ENCODE measurements around the gene RBM28.
"Not testable (repeated sequence)": the region's sequence is repeated elsewhere in the genome, so short reads cannot be mapped to it uniquely, and the experiment has no call there.

Gene RBM28

DNA sequence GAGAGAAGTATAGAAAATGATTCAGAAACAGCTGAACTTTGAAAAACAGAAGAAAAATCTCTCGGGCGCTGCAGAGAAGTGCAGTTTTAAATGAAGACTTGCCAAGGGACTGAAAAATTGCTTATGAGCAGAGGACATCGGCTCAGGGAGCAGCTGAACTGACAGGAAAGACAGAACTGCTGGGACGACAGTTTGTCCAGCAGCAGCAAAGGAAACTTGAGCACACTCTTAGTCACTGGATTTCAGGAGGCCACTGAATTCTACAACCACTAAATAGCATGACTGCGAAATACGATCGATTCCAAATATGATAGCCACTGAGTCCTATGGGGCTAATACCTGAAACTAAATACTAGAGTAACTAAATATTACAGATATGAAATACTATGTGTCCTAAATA, 59.6 kb downstream of the RBM28 start:
- DNase-seq (ENCODE audit: low read depth in 2 of 2, low spot score in 1 of 2) = no peak

DNA sequence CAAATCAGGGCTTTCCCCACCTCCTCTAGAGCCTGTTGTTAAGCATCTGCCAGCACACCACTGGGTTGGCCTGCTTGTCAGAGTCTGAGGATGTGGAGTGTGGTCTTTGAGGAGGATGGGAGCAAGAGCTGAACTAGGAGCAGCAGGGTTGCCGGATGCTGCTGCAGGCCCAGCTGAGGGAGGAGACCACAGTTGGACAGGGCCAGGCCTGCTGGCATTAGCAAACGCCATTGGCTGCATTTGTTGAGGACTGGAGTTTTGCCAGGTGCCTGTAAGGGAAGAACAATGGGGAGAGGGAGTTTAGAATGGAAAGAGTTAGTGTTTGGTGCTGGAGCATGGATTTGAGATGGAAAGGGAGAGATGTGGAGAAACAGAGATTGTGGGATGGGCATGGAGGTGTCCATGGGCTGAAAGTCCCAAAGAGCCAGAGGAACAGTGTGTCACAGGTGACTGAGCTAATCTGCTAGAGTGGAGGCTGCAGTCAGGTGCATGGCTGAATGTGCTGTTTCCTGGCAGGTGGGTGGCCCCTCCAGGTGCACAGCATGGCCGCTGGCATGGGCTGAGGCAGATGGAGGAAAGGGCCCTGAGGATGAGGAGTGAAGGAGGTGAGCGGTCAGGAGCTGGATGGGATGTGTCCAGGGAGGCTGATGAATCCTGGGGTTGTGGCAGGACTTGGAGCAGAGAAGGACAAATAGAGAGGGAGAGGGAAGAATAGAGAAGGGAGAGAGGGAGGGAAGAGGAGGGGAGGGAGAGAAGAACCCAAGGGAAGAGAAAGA, 61.9 kb downstream of the RBM28 start:
- no peak for DNase-seq (ENCODE audit: low read depth in 2 of 2, low spot score in 1 of 2)

DNA sequence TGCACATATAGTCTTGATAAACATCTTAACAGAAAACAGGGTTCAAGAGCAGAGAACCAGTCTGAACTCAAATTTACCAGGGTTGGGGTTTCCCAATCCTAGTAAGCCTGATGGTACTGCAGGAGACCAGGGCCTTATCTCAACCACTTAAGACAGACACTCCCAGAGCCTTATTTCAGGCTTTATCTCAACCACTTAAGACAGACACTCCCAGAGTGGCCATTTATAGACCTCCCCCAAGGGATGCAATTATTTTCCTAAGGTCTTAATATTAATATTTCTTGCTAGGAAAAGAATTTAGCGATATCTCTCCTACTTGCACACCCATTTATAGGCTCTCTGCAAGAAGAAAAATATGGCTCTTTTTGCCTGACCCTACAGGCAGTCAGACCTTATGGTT, 63.3 kb downstream of the RBM28 start:
- DNase-seq (ENCODE audit: low read depth in 2 of 2, low spot score in 1 of 2) = not testable (repeated sequence)

DNA sequence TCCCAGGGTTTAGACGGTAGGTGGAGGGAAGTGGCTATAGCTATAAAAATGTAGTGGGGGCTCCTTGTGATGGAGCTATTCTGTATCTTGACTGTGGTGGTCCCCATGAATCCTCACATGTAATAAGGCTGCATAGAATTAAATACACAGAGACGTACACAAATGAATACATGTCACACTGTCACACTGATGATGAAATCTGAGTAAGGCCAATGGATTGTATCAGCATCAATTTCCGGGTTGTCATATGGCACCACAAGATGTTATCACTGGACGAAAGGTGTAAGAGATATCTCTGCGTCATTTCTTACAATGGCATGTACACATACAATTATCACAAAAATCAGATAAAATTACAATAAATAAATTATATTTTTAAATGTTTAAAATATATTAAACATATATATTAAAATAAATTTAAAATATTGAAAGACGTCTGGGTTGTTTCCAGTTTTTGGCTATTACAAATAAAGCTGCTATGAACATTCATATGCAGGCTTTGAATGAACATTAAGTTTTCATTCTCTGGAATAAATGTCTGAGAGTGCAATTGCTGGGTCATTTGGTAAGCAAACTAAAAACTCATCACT, 64.5 kb downstream of the RBM28 start:
- no peak for DNase-seq (ENCODE audit: low read depth in 2 of 2, low spot score in 1 of 2)

DNA sequence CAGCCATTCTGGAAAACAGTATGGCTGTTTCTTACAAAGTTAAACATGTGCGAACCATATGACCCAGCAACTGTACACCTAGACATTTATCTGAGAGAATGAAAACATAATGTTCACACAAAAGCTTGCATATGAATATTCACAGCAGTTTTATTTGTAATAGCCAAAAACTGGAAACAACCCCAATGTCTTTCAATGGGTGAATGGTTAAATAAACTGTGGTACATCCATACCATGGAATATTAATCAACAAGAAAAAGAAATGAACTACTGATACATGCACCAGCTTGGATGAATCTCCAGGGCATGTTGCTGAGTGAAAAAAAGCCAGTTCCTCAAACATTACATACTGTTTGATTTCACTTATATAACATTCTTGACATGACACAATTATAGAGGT, 65.3 kb downstream of the RBM28 start:
- DNase-seq (ENCODE audit: low read depth in 2 of 2, low spot score in 1 of 2) = no peak

DNA sequence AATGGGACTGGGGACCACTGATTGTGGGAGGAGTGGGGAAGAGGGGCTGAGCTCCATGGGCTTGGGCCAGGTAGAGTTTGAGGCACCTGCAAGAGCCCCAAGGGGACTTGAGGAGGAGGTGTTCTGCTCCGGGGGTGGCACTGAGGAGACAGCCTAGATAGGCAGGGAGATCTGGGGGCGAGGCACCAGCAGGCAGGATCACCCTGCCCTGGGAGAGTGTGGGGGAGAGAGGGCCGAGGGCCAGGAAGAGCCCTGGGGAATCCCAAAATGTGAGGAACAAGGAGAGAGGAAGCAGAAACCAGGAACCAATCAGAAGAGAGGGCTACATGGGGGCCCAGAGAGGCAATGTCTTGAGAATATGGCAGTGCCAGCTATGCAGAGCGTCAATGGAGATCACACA, 68.0 kb downstream of the RBM28 start:
- DNase-seq (ENCODE audit: low read depth in 2 of 2, low spot score in 1 of 2) = no peak

DNA sequence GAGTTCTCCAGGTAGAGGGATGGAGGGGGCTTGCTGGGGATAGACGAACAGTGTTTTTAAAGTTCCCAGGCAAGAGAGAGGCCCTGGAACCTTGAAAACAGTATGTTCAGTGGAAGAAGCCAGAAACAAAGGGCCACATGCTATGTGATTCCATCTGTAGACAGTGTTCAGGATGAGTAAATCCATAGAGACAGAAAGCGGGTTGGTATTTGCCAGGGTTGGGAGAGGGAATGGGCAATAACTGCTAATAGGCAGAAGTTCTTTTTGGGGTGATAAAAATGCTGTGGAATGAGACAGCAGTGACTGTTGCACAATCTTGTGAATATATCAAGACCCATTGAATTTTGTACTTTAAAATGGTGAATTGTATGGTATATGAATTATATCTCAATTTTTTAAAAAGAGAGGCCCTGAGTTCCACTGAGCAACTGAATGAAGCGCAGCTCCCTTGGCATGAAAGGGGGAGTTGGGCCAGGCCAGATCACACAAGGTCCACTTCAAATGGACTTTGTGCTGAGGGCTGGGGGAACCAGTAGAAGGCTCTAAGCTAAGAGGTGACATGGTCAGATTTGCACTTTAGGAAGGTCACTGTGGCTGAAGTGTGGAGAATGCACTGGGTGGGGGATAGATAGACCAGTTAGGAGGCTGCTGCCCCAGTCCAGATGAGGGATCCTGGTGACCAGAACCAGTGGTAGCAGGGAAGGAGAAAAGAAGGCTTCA, 68.7 kb downstream of the RBM28 start:
- no peak for DNase-seq (ENCODE audit: low read depth in 2 of 2, low spot score in 1 of 2)

DNA sequence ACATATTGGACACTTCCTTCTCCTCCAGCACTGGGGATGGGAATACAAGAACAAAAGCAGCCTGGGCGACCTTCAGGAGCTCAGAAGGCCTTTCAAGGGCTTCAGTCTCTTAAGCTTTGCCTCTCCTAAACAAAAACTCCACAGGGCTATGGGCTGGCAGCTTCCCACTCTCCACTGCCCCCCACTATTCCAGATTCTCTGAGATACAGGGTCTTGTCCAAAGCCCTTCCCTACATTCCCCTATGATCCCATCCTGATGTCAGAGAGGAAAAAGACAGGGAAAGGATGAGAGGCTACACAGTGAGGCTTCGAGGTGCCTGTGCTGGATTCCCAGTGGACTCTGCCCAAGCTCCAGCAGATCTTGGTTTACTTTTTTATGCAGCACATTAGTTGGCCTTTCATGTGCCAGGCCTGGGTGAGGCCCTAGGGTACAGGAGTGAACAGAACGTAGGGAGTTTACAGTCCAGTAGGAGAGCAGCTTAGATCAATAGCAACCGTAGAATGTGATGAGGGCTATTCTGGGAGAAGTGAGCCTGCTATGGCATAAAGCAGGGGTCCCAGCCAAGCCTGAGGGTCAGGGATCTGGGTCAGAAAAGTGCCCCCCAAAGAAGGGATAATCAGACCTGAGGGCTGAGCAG, 69.3 kb downstream of the RBM28 start:
- no peak for DNase-seq (ENCODE audit: low read depth in 2 of 2, low spot score in 1 of 2)

DNA sequence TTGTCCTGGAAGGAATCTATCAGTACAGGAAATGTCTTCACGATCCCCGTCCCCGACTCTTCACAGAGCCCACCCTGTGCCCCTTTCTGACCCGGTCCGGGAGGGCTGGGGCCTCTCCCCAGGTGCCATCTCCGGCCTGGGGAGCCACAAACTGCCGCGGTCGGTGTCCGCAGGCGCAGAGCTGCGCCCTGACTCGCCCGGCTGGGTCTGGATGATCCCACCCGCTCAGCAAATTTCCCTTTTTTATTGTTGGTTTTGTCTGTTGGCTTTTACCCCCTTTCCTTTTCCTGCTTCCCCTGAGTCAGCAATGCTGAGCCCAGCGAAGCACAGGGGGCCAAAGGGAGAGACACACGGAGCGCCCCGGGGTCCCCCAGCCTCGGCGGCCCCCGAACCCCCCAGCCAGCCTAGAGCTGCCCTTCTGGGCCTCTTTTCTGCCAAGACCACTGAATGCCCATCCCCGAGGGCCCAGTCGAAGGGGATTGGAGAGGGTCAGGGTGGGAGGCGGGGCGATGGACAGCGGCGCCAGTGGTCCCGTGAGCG, 71.7 kb downstream of the RBM28 start:
- DNase-seq (ENCODE audit: low read depth in 2 of 2, low spot score in 1 of 2) = no peak

DNA sequence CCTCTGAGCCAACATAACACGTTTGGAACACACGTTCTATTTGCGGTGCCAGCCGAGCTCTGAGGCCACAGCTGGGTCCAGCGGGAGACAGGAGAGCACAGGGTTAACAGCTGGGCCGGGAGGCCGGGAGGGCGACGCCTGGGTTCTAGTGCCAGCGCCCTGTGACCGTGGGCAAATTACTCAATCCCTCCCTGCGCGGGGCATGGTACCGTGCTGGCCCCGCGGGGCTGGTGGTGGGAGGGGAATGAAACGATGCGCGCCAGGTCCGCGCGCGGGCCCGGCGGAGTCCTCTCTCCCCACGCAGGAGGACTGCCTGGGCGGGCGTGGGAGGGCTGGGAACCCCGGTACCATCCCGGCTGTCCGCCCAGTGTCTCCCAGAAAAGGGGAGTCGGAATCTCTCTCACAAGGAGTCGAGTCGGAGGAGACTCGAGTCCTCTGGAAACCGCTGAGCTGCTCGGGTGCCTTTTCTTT, 72.2 kb downstream of the RBM28 start:
- no peak for DNase-seq (ENCODE audit: low read depth in 2 of 2, low spot score in 1 of 2)

DNA sequence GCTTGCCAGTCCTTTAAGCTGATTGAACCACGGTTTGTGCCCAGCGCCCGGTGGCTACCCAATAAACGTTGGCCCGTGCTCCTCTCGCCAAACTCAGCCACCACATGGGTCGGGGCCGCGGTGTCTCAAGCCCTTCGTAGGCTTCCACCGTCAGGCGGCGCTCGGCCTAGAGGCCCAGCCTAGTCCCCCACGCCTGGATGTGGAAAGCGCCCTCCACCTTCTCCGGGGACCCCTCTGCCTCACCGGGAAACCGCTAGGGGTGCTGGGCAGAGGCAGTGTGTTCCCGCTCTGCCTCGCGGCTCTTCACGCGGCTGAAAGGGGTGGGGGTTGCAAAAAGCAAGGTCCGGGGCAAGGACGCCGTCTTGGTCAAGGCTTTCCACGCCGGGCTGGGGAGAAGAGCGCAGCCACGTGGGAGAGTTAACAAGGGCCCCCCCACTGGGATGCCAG, 72.9 kb downstream of the RBM28 start:
- DNase-seq (ENCODE audit: low read depth in 2 of 2, low spot score in 1 of 2) = no peak

DNA sequence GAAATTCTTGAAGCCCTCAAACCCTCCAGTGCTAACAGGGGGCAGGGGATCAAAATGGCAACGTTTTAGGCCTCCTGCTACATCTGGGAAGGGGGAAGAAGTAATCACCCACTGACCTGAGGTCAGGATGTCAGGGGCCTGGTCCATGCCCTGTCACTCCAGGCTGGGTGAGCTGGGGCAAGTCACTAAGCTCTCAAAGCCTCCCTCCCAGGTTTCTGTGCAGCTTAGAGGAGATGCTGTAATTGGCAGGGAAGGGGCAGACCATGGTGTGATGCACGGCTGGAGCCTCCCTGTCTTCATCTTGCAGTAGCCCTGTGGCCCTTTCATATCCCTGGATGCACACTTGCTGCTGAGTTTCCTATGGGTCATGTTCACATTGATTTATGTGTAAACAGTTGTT, 75.5 kb downstream of the RBM28 start:
- DNase-seq (ENCODE audit: low read depth in 2 of 2, low spot score in 1 of 2) = no peak

DNA sequence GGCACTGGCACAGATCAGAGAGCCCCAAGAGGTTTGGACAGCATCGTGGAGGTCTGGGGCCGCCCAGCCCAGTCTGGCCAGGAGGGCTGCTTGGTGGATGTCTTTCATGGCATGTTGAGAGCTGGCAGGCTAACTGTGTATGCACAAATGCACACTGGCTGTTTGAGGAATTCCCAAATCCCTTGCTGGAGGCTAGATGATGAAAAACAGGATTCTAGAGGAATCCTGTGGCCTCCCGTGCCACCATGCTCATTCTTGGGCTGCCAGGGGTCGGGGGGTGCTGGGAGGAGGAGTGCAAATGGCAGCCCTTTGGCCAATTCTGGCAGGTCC, 76.1 kb downstream of the RBM28 start:
- no peak for DNase-seq (ENCODE audit: low read depth in 2 of 2, low spot score in 1 of 2)

DNA sequence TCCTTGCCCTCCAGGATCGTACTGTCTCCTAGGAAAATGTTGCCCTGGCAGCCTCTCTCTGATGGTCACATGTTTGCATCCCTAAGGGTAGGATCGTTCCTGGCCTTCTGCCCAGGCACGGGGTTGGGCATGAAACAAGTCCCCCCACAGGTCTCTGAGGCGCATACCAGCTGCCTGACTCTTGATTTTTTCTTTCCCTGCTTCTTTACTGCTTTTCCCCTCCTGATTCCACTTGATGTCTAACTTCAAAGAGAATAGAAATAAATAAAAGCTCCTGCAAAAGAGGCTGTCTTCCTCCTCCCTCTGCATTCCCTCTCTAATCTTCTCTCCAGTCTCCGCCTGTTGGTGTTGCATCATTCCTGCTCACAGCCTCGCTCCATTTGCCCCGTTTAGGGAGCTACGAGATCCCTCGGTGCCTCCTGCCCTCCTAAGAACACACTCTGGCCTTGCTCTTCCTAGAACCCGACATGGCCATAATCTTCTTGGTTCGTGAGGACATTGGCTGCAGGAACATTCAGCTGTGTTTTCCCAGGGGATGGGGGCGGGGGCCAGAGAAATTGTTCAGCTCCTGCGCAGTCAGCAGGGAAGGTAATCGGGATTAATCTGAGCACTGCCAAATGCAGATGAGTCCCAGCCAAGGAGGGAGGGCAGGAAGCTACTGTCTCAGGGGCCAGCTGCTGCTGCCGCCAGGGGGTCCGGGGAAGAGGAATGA, 76.7 kb downstream of the RBM28 start:
- no peak for DNase-seq (ENCODE audit: low read depth in 2 of 2, low spot score in 1 of 2)

DNA sequence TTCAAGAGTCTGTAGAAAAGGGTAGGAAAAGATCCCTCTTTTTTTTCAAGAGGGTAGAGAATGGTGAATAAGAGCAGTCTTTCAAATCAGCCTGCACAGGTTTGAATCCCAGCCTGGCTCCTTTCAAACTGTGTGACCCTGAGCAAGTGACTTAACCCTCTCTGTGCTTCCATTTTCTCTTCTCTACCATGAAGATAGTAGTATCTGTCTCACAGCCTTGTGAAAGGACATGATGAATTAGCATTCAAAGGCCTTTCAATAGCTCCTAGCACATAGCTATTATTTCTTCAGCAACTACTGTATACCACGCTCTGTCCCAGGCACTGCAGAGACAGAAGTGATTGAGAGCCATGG, 77.2 kb downstream of the RBM28 start:
- no peak for DNase-seq (ENCODE audit: low read depth in 2 of 2, low spot score in 1 of 2)

DNA sequence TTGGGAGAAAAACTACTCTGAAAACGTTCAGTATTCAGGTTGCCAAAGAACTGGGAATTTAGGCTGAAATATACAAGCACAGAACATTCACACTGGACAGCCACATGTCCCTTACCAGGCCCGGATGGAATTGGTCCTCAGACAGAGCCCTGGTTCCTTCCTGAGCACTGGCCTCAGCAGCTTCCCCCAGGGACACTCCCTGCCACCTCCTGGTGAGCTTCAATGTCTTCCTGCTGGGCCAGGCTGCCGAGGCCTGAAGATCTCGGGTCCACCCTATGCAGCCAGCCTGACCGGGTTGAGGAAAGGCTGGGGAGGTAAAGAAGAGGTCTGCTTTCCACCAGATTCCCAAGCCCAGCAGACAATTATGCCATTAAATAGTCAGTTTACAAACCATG, 77.8 kb downstream of the RBM28 start:
- no peak for DNase-seq (ENCODE audit: low read depth in 2 of 2, low spot score in 1 of 2)

DNA sequence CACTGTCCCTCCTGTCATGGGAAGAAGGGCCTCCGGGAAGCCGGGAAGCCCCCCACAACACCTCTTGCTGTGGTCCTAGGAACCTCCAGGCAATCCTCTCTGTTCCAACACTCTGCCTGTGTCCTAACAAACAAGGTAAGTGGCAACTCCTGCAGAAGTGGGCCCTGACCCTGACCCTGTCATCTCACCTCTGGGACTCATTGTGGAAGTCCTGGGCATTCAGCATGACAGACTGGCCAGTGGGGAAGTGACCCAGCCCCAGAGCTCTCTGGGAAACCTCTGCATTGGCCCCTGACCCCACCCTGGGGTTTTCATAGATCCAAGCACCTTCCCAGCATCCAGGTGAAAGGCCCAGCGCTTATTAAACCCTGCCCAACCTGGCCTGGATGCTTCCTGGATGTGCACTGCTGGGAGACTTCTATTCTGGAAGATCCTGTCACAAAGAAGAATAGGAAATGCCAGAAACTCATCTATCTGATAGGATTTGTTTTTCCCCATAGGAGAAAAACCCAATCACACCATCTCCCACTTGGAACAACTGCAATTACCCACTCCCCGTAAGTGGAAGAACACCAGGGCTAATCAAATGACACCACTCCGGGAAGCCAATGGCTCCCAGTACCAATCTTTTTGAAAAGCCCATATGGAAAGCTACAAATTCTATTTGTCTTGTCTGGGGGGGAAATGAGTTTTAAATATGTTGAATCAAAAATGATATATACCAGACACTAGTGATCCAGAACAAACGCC, 78.4 kb downstream of the RBM28 start:
- no peak for DNase-seq (ENCODE audit: low read depth in 2 of 2, low spot score in 1 of 2)

DNA sequence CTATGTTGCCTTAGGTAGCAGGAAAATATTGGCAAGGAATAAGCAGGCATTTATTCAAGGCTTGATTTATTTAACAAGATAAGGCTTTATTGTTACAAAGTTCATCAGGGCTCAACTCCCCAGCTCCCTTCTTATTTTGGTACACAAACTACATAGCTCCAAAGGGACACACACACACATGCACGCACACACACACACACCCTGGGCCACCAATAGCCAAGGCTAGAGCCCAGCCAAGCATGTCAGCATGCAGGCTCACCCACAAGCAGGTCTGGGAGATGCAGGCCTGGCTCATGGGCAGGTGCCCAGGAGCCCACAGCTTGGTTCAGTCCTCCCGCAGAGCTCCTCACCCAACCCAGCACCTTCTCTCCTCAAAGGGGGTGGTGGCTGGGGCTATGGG, 79.2 kb downstream of the RBM28 start:
- DNase-seq (ENCODE audit: low read depth in 2 of 2, low spot score in 1 of 2) = no peak

DNA sequence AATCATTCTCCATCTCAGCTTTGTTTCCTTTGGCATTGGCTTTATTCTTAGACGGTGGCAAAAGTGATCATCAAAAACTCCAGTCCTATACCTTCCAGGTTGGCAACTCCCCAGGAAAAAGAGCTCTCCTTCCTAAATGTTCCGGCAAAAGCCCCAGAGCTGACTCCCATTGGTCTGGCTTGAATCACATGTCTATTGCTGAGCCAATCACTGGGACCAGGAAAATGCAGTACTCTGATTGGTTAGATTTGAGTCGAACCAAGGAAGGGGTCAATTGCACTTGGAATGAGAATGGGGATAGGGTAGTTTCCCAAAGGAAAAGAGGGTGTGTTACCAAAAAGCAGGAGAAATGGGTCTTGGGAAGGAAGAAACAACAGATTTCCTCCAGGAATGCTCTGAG, 80.3 kb downstream of the RBM28 start:
- DNase-seq (ENCODE audit: low read depth in 2 of 2, low spot score in 1 of 2) = no peak

DNA sequence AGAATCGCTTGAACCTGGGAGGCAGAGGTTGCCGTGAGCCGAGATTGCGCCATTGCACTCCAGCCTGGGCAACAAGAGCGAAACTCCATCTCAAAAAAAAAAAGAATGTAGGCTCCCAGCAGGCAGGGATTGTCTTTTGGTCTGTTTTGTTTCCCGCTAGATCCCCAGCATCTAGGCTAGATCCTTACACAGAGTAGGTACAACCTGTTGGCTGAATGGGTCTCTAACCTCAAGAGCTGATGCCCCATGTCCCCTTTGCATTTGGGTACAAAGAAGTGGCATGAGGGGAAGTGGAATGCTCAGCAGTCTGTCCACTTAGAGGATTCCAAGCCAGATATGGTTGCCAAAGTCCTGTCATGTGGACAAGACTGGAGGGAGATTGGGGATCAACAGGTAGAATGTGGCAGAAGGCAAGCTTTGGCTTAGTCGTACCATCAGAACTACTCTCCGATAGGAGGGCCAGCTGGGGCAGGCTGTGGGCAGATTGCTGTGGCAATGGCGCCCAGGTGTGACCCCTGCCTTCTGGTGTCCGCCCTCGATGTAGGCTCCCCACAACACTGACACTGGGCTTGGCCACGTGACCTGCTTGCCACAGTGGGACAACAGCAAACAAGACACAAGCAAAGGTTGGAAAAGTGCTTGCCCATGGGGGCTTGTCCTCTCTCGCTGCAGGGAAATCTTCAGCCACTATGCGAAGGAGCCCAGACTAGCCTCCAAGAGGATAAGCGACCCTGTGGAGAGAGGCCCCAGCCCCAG, 81.3 kb downstream of the RBM28 start:
- DNase-seq (ENCODE audit: low read depth in 2 of 2, low spot score in 1 of 2) = no peak
